IMR-90 (cell line): Measurements from ENCODE around the gene FOXI1. TPM values are rescaled to one million over a fixed set of nuclear protein-coding genes. Genes with fewer than 3 reads are reported as not detected.

Experiments used
- ATAC-seq: fragments of 200-7000 bp; cut with Tn5 transposase; 2 replicates; pipeline ENCODE4 v1.9.1; 2020; ENCODE audit warnings: low read depth, mild to moderate bottlenecking, moderate library complexity
- BruUV-seq: library from RNA; stranded (reverse); fragments of 400-500 nt; replicated peaks from 2 replicates; lab custom pipeline; 2021; lab: Mats Ljungman, UMichigan
- CTCF ChIA-PET: fragments of 300-600 bp; formaldehyde crosslinking; extraction: SDS; loops from one replicate; lab custom pipeline; 2021; ENCODE audit warnings: antibody characterized with exemption; lab: Yijun Ruan, JAX
- POLR2A ChIA-PET: fragments of 300-600 bp; sonication (Branson Sonifier 250); formaldehyde crosslinking; loops from one replicate; lab custom pipeline; 2022; ENCODE audit warnings: antibody characterized with exemption; ENCODE audit not compliant: unreplicated experiment; lab: Charles Lee
- DNase-seq: peaks from one replicate; pipeline ENCODE4 v3.0.0; 2013
- H2AFZ ChIP-seq: replicated peaks from 2 replicates; pipeline ENCODE3; 2013; ENCODE audit warnings: low read length, mild to moderate bottlenecking; ENCODE audit not compliant: poor library complexity
- H2AK5ac ChIP-seq: 2 replicates; pipeline ENCODE4 v1.6.1; 2013; ENCODE audit warnings: low read depth, low read length, inconsistent platforms
- H2AK9ac ChIP-seq: replicated peaks from 2 replicates; pipeline ENCODE3; 2013; ENCODE audit warnings: mild to moderate bottlenecking, low read depth, low read length, moderate library complexity; ENCODE audit not compliant: poor library complexity
- H2BK120ac ChIP-seq: 2 replicates; pipeline ENCODE4 v1.6.1; 2013; ENCODE audit warnings: low read depth, low read length, inconsistent platforms
- H2BK15ac ChIP-seq: 3 replicates; pipeline ENCODE4 v1.6.1; 2013; ENCODE audit warnings: low read depth, low read length, inconsistent platforms
- H2BK20ac ChIP-seq: 2 replicates; pipeline ENCODE4 v1.6.1; 2013; ENCODE audit warnings: low read depth, mild to moderate bottlenecking, inconsistent platforms, low read length, moderate library complexity
- H2BK5ac ChIP-seq: 2 replicates; pipeline ENCODE4 v1.6.1; 2013; ENCODE audit warnings: mild to moderate bottlenecking, low read depth, low read length, inconsistent platforms; ENCODE audit not compliant: poor library complexity, severe bottlenecking
- H3K14ac ChIP-seq: replicated peaks from 2 replicates; pipeline ENCODE4 v1.6.1; 2013; ENCODE audit warnings: low read depth, low read length, inconsistent platforms
- H3K18ac ChIP-seq: 2 replicates; pipeline ENCODE4 v1.6.1; 2013; ENCODE audit warnings: low read depth, low read length, control low read depth
- H3K23ac ChIP-seq: 2 replicates; pipeline ENCODE4 v1.6.1; 2013; ENCODE audit warnings: low read depth, low read length, inconsistent platforms
- H3K27ac ChIP-seq: 2 replicates; pipeline ENCODE4 v1.5.1; 2013; ENCODE audit warnings: mild to moderate bottlenecking, control low read depth, low read length; ENCODE audit not compliant: insufficient read depth
- H3K27me3 ChIP-seq: 2 replicates; pipeline ENCODE4 v1.6.1; 2013; ENCODE audit warnings: low read length; ENCODE audit not compliant: control insufficient read depth, insufficient read depth
- H3K36me3 ChIP-seq: 2 replicates; pipeline ENCODE4 v1.6.1; 2013; ENCODE audit warnings: low read length, mixed read lengths; ENCODE audit not compliant: control insufficient read depth, insufficient read depth
- H3K4ac ChIP-seq: 2 replicates; pipeline ENCODE4 v1.6.1; 2013; ENCODE audit warnings: low read depth, low read length, inconsistent platforms
- H3K4me1 ChIP-seq: 2 replicates; pipeline ENCODE4 v1.6.1; 2013; ENCODE audit warnings: low read length, mixed read lengths; ENCODE audit not compliant: control insufficient read depth, insufficient read depth
- H3K4me2 ChIP-seq: 2 replicates; pipeline ENCODE4 v1.6.1; 2013; ENCODE audit warnings: low read depth, mild to moderate bottlenecking, control low read depth, low read length, moderate library complexity
- H3K4me3 ChIP-seq: 2 replicates; pipeline ENCODE4 v1.5.1; 2013; ENCODE audit warnings: low read depth, mild to moderate bottlenecking, control low read depth, low read length, moderate library complexity; ENCODE audit not compliant: insufficient read depth
- H3K56ac ChIP-seq: 2 replicates; pipeline ENCODE4 v1.6.1; 2013; ENCODE audit warnings: low read length, inconsistent platforms; ENCODE audit not compliant: insufficient read depth; ENCODE audit errors: extremely low read depth
- H3K79me1 ChIP-seq, 2 experiments: 2 replicates each; pipeline ENCODE4 v1.6.1; 2013; ENCODE audit warnings: low read length in 2 of 2, inconsistent platforms in 1 of 2, low read depth in 1 of 2
- H3K9ac ChIP-seq: 2 replicates; pipeline ENCODE4 v1.6.1; 2013; ENCODE audit warnings: low read depth, low read length, control low read depth
- H3K9me1 ChIP-seq: 2 replicates; pipeline ENCODE4 v1.6.1; 2013; ENCODE audit warnings: low read length, inconsistent platforms; ENCODE audit not compliant: insufficient read depth
- H3K9me3 ChIP-seq: 2 replicates; pipeline ENCODE4 v1.6.1; 2013; ENCODE audit warnings: low read length; ENCODE audit not compliant: control insufficient read depth, insufficient read depth
- H4K20me1 ChIP-seq: 2 replicates; pipeline ENCODE4 v1.6.1; 2013; ENCODE audit warnings: low read length, inconsistent platforms; ENCODE audit not compliant: insufficient read depth
- H4K5ac ChIP-seq: 2 replicates; pipeline ENCODE4 v1.6.1; 2013; ENCODE audit warnings: mild to moderate bottlenecking, low read depth, low read length, control low read depth
- H4K8ac ChIP-seq, 2 experiments: 2 replicates each; pipeline ENCODE4 v1.6.1; 2013; ENCODE audit warnings: low read depth in 2 of 2, low read length in 2 of 2, control low read depth in 1 of 2, inconsistent platforms in 1 of 2
- H4K91ac ChIP-seq: 2 replicates; pipeline ENCODE4 v1.6.1; 2013; ENCODE audit warnings: low read depth, low read length, inconsistent platforms; ENCODE audit not compliant: insufficient read depth
- FOS ChIP-seq: fragments of 150-350 bp; IDR thresholded peaks from 2 replicates; pipeline ENCODE4 v1.6.1; 2016; ENCODE audit warnings: low read depth, low read length
- POLR2A ChIP-seq: IDR thresholded peaks from 2 replicates; pipeline ENCODE4 v1.6.1; 2012; ENCODE audit warnings: mild to moderate bottlenecking, low read depth, low read length
- RAD21 ChIP-seq: IDR thresholded peaks from 2 replicates; pipeline ENCODE4 v1.6.1; 2012; ENCODE audit warnings: low read length, improper control_type of control experiment
- RCOR1 ChIP-seq: IDR thresholded peaks from 2 replicates; pipeline ENCODE4 v1.6.1; 2012; ENCODE audit warnings: mild to moderate bottlenecking, low read length, improper control_type of control experiment; ENCODE audit not compliant: insufficient replicate concordance
- RFX5 ChIP-seq: IDR thresholded peaks from 2 replicates; pipeline ENCODE4 v1.8.0; 2012; ENCODE audit warnings: low read depth, mild to moderate bottlenecking, low read length, moderate library complexity
- WGBS, 2 experiments: methylation state at CpG; one replicate each; pipeline versions ENCODE4 v1.1.5 to v1.1.7; 2013; ENCODE audit warnings: missing lambda C conversion rate in 2 of 2; ENCODE audit not compliant: insufficient read length in 1 of 2; ENCODE audit errors: extremely low coverage in 2 of 2; 5-methylcytosine and 5-hydroxymethylcytosine counted together
- dilution Hi-C: fragments of 300-500 bp; cut with HindIII; formaldehyde crosslinking; loops from one replicate; pipeline ENCODE4 v1.14.3; 2018; ENCODE audit warnings: low sequenced_read_pairs; ENCODE audit not compliant: unreplicated experiment
- in situ Hi-C: fragments of 300-500 bp; cut with MboI; formaldehyde crosslinking; loops from 3 replicates; pipeline ENCODE4 v1.14.3; 2019; ENCODE audit warnings: low sequenced_read_pairs, inconsistent platforms, mixed read lengths
- intact Hi-C: fragments of 100-400 bp; cut with micrococcal nuclease; formaldehyde crosslinking; loops from 2 replicates; pipeline ENCODE4 v1.10.0; 2022
- polyA plus RNA-seq, 3 experiments: library from polyadenylated mRNA; depleted of rRNA; stranded (reverse); fragments of >200 nt; gene quantifications; 2 replicates each; pipeline ENCODE4 v1.2.3, GENCODE V29; 2012; ENCODE audit warnings: low replicate concordance in 1 of 3
- total RNA-seq: library from RNA; depleted of rRNA; stranded (reverse); fragments of >200 nt; gene quantifications from 2 replicates; pipeline ENCODE4 v1.2.3, GENCODE V29; 2012

FOXI1 gene
- total and polyA plus RNA-seq, 2 of the 4 experiments (the other 2 are of a cell fraction) = not detected

- Histone ChIP-seq H3K4me1 (peaks cover 7% of the 10 kb centered on the region; the same call in 1 of the 2 replicates), H2BK15ac (no peak overlapping the region), H3K9me3 (no peaks in the 10 kb centered on the region), H2AK5ac (no peak overlapping the region), H4K91ac (no peak overlapping the region), H4K5ac (no peak overlapping the region), H3K14ac (no peak overlapping the region), H3K79me1 (no peaks in the 10 kb centered on the region), H2BK120ac (no peak overlapping the region), H2AFZ (no peak overlapping the region), H3K4me2 (no peak overlapping the region), H3K9ac (no peak overlapping the region), H4K20me1 (no peaks in the 10 kb centered on the region), H3K9me1 (no peaks in the 10 kb centered on the region), H3K18ac (no peak overlapping the region), H2BK5ac (no peak overlapping the region), H3K23ac (no peak overlapping the region), H3K27ac (no peak overlapping the region), H4K8ac (no peak overlapping the region), H3K4ac (no peak overlapping the region), H3K4me3 (no peak overlapping the region), H2BK20ac (no peak overlapping the region), H3K36me3 (no peaks in the 10 kb centered on the region), H3K56ac (no peak overlapping the region), H3K27me3 (no peaks in the 10 kb centered on the region; the same call in 1 of the 2 replicates), H2AK9ac (no peak overlapping the region)
- in situ Hi-C loops (no loop called here), intact Hi-C loops (no loop called here), dilution Hi-C loops (no loop called here)
- DNase-seq (no peak), ATAC-seq (no peak)
- WGBS, 2 experiments = 53% methylated on average over 3 of the region's 4 CpGs; no CpG with 5 or more reads in 1 of the 2 experiments
- BruUV-seq = no TSS peak
- TF ChIP-seq FOS (no peak), POLR2A (no peak), RFX5 (no peak), RAD21 (no peak), RCOR1 (no peak)
- POLR2A ChIA-PET = no interaction called here
- CTCF ChIA-PET = no interaction called here
Observed at GRCh38 chr5:170154297-170154696, 48.6 kb downstream of the FOXI1 start.
